ENCODE data around the gene RNF135. TPM values are rescaled to one million over a fixed set of nuclear protein-coding genes. Genes with fewer than 3 reads are reported as not detected.
"Not testable (repeated sequence)": the region's sequence is repeated elsewhere in the genome, so short reads cannot be mapped to it uniquely, and the experiment has no call there.

The RNF135 gene
- total RNA-seq, 4 donors from 2014 or later: 24.8 to 37.2 (median 31.7) TPM

DNA sequence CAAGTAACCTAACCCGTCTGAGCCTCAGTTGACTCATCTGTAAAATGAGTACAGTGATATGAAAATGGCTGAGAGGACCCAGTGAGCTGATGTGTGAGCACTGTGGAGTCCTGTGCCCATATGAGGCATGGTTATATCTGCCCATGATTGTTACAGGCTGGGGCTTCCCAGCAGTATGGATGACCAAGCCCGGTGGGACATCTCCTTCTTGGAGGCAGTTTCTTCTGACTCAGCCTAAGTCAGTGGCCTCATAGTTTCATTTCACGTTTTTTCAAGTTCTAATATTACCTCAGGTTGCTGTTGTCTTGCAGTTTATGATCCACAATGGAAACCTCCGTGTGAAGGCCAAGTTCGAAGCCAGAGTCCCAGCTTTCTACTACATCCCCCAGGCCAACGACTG lies 44.3 kb upstream of the RNF135 start:
- intact Hi-C loops (cut with DNase I): no loop called here
- no peak overlapping the region for H3K27ac ChIP-seq
- H3K4me1 ChIP-seq: peaks cover 8 to 11% of the 10 kb centered on the region in 2 donors
- 85 to 88% methylated on average over 6 of the region's 6 CpGs for WGBS, 2 donors
- no peak for DNase-seq
- no peaks in the 10 kb centered on the region for H3K9me3 ChIP-seq
- no peak overlapping the region for H3K4me3 ChIP-seq (replicated peaks in 1 of 3)
- no peaks in the 10 kb centered on the region for H3K36me3 ChIP-seq
- no peak for TF ChIP-seq POLR2A (IDR thresholded peaks at IDR 0.05)
- TF ChIP-seq, protein P1, sequence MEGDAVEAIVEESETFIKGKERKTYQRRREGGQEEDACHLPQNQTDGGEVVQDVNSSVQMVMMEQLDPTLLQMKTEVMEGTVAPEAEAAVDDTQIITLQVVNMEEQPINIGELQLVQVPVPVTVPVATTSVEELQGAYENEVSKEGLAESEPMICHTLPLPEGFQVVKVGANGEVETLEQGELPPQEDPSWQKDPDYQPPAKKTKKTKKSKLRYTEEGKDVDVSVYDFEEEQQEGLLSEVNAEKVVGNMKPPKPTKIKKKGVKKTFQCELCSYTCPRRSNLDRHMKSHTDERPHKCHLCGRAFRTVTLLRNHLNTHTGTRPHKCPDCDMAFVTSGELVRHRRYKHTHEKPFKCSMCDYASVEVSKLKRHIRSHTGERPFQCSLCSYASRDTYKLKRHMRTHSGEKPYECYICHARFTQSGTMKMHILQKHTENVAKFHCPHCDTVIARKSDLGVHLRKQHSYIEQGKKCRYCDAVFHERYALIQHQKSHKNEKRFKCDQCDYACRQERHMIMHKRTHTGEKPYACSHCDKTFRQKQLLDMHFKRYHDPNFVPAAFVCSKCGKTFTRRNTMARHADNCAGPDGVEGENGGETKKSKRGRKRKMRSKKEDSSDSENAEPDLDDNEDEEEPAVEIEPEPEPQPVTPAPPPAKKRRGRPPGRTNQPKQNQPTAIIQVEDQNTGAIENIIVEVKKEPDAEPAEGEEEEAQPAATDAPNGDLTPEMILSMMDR (IDR thresholded peaks at IDR 0.05): no peak
- no peaks in the 10 kb centered on the region for H3K27me3 ChIP-seq

- WGBS, 2 donors: 92 to 93% methylated on average over 5 of the region's 5 CpGs
- Histone ChIP-seq H3K36me3 (no peaks in the 10 kb centered on the region), H3K4me1 (peaks cover under 1 to 1% of the 10 kb centered on the region in 2 donors), H3K27me3 (no peaks in the 10 kb centered on the region), H3K4me3 (replicated peaks in 1 of 3) (no peak overlapping the region), H3K27ac (no peak overlapping the region), H3K9me3 (no peaks in the 10 kb centered on the region)
- intact Hi-C loops (cut with DNase I): no loop called here
- DNase-seq: no peak
- no peak for TF ChIP-seq POLR2A (IDR thresholded peaks at IDR 0.05)
These were observed 43.1 kb upstream of the RNF135 start for GRCh38 chr17:30927756-30928155.

GRCh38 chr17:30928584-30928983 lies 42.3 kb upstream of the RNF135 start:
- Histone ChIP-seq H3K9me3 (no peaks in the 10 kb centered on the region), H3K27ac (no peak overlapping the region), H3K27me3 (no peaks in the 10 kb centered on the region), H3K4me3 (replicated peaks in 1 of 3) (no peak overlapping the region), H3K36me3 (no peaks in the 10 kb centered on the region), H3K4me1 (no peaks in the 10 kb centered on the region)
- intact Hi-C loops (cut with DNase I): no loop called here
- no peak for DNase-seq
- 88 to 94% methylated on average over 3 of the region's 3 CpGs for WGBS, 2 donors
- TF ChIP-seq, protein P1 (IDR thresholded peaks at IDR 0.05): no peak
- TF ChIP-seq POLR2A (IDR thresholded peaks at IDR 0.05): no peak

DNA sequence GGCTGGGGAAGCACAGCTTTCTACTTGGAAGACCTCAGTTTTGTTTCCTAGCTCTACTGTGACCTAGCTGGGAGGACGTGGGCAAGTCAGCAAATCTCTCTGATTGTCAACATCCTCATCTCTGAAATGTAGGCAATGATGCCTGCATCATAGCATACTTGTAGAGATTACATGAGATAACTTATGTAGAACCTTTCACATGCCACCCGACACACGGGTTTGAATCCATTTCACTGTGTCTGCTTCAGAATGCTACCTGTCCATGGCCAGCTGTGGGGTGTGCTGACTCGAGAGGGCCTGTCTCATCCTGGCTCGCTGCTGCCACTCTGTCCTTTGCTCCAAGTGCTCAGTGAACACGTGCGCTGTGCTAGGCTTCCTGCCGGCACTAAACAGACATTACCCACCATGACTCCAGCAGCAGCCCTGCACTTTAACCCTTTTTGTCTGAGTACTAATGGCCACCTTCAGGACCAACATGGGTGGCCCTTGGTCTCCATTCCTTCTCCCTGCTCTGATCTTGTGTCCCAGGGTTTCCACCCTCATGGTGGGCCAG lies 41.7 kb upstream of the RNF135 start:
- H3K4me1 ChIP-seq: no peaks in the 10 kb centered on the region
- no peak for TF ChIP-seq POLR2A (IDR thresholded peaks at IDR 0.05)
- TF ChIP-seq, protein P1 (IDR thresholded peaks at IDR 0.05): no peak
- no peaks in the 10 kb centered on the region for H3K9me3 ChIP-seq
- H3K36me3 ChIP-seq: no peaks in the 10 kb centered on the region
- intact Hi-C loops (cut with DNase I): no loop called here
- DNase-seq: no peak
- 51 to 62% methylated on average over 8 of the region's 8 CpGs for WGBS, 2 donors
- no peaks in the 10 kb centered on the region for H3K27me3 ChIP-seq
- no peak overlapping the region for H3K27ac ChIP-seq
- no peak overlapping the region for H3K4me3 ChIP-seq (replicated peaks in 1 of 3)

GRCh38 chr17:30929861-30930260 lies 41.0 kb upstream of the RNF135 start:
- H3K4me3 ChIP-seq (replicated peaks in 1 of 3); H3K9me3 ChIP-seq; H3K27ac ChIP-seq; H3K36me3 ChIP-seq; DNase-seq; H3K27me3 ChIP-seq; H3K4me1 ChIP-seq; intact Hi-C loops (cut with DNase I): not testable (repeated sequence)
- 90 to 93% methylated on average over 3 of the region's 3 CpGs for WGBS, 2 donors

DNA sequence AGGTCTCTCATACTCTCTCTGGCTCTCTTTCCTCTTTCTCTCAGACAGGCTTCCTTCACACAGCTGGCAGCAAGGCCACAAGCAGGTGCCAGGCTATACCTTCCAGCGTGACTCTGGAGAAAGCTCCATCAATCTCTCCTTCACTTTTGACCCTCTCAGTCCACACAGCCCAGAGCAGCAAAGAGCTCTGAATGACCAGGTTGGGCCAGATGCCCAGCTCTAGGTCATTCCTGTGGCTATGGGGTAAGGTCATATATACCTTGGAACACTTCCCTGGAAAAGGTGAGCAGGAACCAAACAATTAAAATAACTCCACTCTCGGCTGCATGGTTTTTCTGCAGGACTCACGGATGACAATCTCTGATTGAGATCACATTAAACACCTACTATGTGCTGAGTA lies 40.3 kb upstream of the RNF135 start:
- no peak for DNase-seq
- no peak for TF ChIP-seq POLR2A (IDR thresholded peaks at IDR 0.05)
- TF ChIP-seq, protein P1 (IDR thresholded peaks at IDR 0.05): no peak
- Histone ChIP-seq H3K27ac (no peak overlapping the region), H3K36me3 (no peaks in the 10 kb centered on the region), H3K4me1 (no peaks in the 10 kb centered on the region), H3K4me3 (replicated peaks in 1 of 3) (no peak overlapping the region), H3K9me3 (no peaks in the 10 kb centered on the region), H3K27me3 (no peaks in the 10 kb centered on the region)
- intact Hi-C loops (cut with DNase I): no loop called here
- 94 to 95% methylated on average over 3 of the region's 3 CpGs for WGBS, 2 donors

GRCh38 chr17:30931582-30931981 lies 39.3 kb upstream of the RNF135 start:
- H3K4me1 ChIP-seq; H3K36me3 ChIP-seq; intact Hi-C loops (cut with DNase I); DNase-seq; H3K9me3 ChIP-seq; H3K27ac ChIP-seq; H3K27me3 ChIP-seq; H3K4me3 ChIP-seq (replicated peaks in 1 of 3): not testable (repeated sequence)
- 88 to 91% methylated on average over 8 of the region's 8 CpGs for WGBS, 2 donors
